ENCODE measurements around the gene LRPAP1.

- no peak for TF ChIP-seq CTCF (IDR thresholded peaks at IDR 0.05)
- no peak for TF ChIP-seq POLR2A (IDR thresholded peaks at IDR 0.05)
Measured at GRCh38 chr4:3476936-3477749, 55.1 kb downstream of the LRPAP1 start.

Measured in uterus (tissue), 2 donors.